D341Med (cell line): ENCODE results near the gene RGPD3.
"Not testable (repeated sequence)": the region's sequence is repeated elsewhere in the genome, so short reads cannot be mapped to it uniquely, and the experiment has no call there.

Source experiments
- DNase-seq: peaks from one replicate; pipeline ENCODE4 v3.0.0; 2012; ENCODE audit warnings: low spot score

RGPD3 gene

GRCh38 chr2:106486551-106487385 is 18.6 kb upstream of the RGPD3 start, which contains the start of gene CD8B2:
Gene CD8B2, plus strand, starts transcription at chr2:106487364. Its CDS starts 63 bp downstream, at chr2:106487427.
- DNase-seq = not testable (repeated sequence)

- not testable (repeated sequence) for DNase-seq
These were observed 11.3 kb upstream of the RGPD3 start for GRCh38 chr2:106479563-106479962.

GRCh38 chr2:106477647-106478046 is 9.4 kb upstream of the RGPD3 start:
- DNase-seq = not testable (repeated sequence)

GRCh38 chr2:106470658-106471057 is 2.4 kb upstream of the RGPD3 start:
- not testable (repeated sequence) for DNase-seq

- not testable (repeated sequence) for DNase-seq
These were observed 697 bp downstream of the RGPD3 start for GRCh38 chr2:106467516-106467915.

- not testable (repeated sequence) for DNase-seq
These were observed 6.3 kb downstream of the RGPD3 start for GRCh38 chr2:106461882-106462281.

- not testable (repeated sequence) for DNase-seq
These were observed 77.5 kb downstream of the RGPD3 start for GRCh38 chr2:106390680-106391079.

- DNase-seq = not testable (repeated sequence)
These were observed 79.3 kb downstream of the RGPD3 start for GRCh38 chr2:106388814-106389410.

- not testable (repeated sequence) for DNase-seq
These were observed 83.7 kb downstream of the RGPD3 start for GRCh38 chr2:106384548-106384947.

- DNase-seq = not testable (repeated sequence)
These were observed 86.3 kb downstream of the RGPD3 start for GRCh38 chr2:106381867-106382266.

- DNase-seq = not testable (repeated sequence)
These were observed 88.6 kb downstream of the RGPD3 start for GRCh38 chr2:106379567-106379966.

GRCh38 chr2:106369182-106369581 is 99.0 kb downstream of the RGPD3 start:
- DNase-seq = not testable (repeated sequence)

- no peak for DNase-seq
These were observed 101.9 kb downstream of the RGPD3 start for GRCh38 chr2:106366204-106366885.

- DNase-seq = no peak
These were observed 104.4 kb downstream of the RGPD3 start for GRCh38 chr2:106363791-106364190.

- DNase-seq = no peak
These were observed 105.4 kb downstream of the RGPD3 start for GRCh38 chr2:106362789-106363188.

- no peak for DNase-seq
These were observed 108.7 kb downstream of the RGPD3 start for GRCh38 chr2:106359512-106359911.

GRCh38 chr2:106358521-106358920 is 109.7 kb downstream of the RGPD3 start:
- DNase-seq = no peak

- no peak for DNase-seq
These were observed 110.1 kb downstream of the RGPD3 start for GRCh38 chr2:106358081-106358480.

- DNase-seq = no peak
These were observed 111.9 kb downstream of the RGPD3 start for GRCh38 chr2:106356291-106356690.

GRCh38 chr2:106353676-106354075 is 114.5 kb downstream of the RGPD3 start:
- no peak for DNase-seq

GRCh38 chr2:106350980-106351379 is 117.2 kb downstream of the RGPD3 start:
- DNase-seq = no peak

GRCh38 chr2:106344302-106344701 is 123.9 kb downstream of the RGPD3 start:
- DNase-seq = no peak

- DNase-seq = no peak
These were observed 124.9 kb downstream of the RGPD3 start for GRCh38 chr2:106343274-106343673.
